Right cardiac atrium (tissue), 5 donors: ENCODE measurements around the gene MYO9B. TPM values are rescaled to one million over a fixed set of nuclear protein-coding genes. Genes with fewer than 3 reads are reported as not detected.

Experiments used
- ATAC-seq, 2 donors: fragments of 200-7000 bp; cut with Tn5 transposase; one replicate each; pipeline versions ENCODE4 v1.8.0 to v1.9.1; 2020; ENCODE audit warnings: moderate library complexity in 2 of 2, mild to moderate bottlenecking in 1 of 2
- DNase-seq, 3 donors: peaks; one replicate each; pipeline ENCODE4 v3.0.0-alpha.2; 2020
- H3K27ac ChIP-seq: one replicate; pipeline ENCODE4 v1.5.1; 2013; ENCODE audit warnings: mild to moderate bottlenecking, low read length, control low read depth, moderate library complexity
- H3K27me3 ChIP-seq: one replicate; pipeline ENCODE4 v1.6.1; 2013; ENCODE audit not compliant: control insufficient read depth, insufficient read depth
- H3K4me1 ChIP-seq: one replicate; pipeline ENCODE4 v1.6.1; 2013; ENCODE audit warnings: low read length; ENCODE audit not compliant: control insufficient read depth, insufficient read depth
- H3K4me3 ChIP-seq: one replicate; pipeline ENCODE4 v1.5.1; 2013; ENCODE audit warnings: low read length, control low read depth
- H3K9me3 ChIP-seq: one replicate; pipeline ENCODE4 v1.6.1; 2013; ENCODE audit warnings: low read length; ENCODE audit not compliant: control insufficient read depth
- WGBS: extraction: QIAGEN DNeasy Blood & Tissue Kit; methylation state at CpG from one replicate; pipeline ENCODE4 v1.1.7; 2013; 5-methylcytosine and 5-hydroxymethylcytosine counted together
- intact Hi-C, 4 donors: fragments of 100-400 bp; cut with DNase I; formaldehyde crosslinking; loops; one replicate each; pipeline versions ENCODE4 v1.11.0 to v1.14.0; 2022 to 2023
- polyA plus RNA-seq: library from polyadenylated mRNA; stranded (reverse); fragments of 200-250 nt; gene quantifications from one replicate; pipeline ENCODE4 v1.2.3, GENCODE V29; 2013
- total RNA-seq, 4 donors: library from RNA; stranded (reverse); fragmentation: NEBNext Ultra II Directional; extraction: Animal tissue kit (Norgen Biotek cat#: 25700); gene quantifications; one replicate each; pipeline ENCODE4 v1.2.1, GENCODE V29; 2021
- donor health status: healthy with polysubstance abuse.
- donor health status: DM: no; HTN: yes; CAD: no.
- donor health status: DM: no; HTN: no; CAD: no.
- donor health status: DM: no; HTN: yes; CAD: no; lungs with severe emphysema.
- donor health status: DM: yes; HTN: yes; CAD: no.

Gene MYO9B
- total and polyA plus RNA-seq, 5 donors, result 30.0 to 42.1 (median 35.8) TPM

- Histone ChIP-seq H3K4me3 (no peak overlapping the region), H3K27me3 (no peaks in the 10 kb centered on the region), H3K4me1 (no peaks in the 10 kb centered on the region), H3K27ac (no peak overlapping the region), H3K9me3 (peaks cover 2% of the 10 kb centered on the region)
- DNase-seq (no peak), ATAC-seq (no peak)
- 98% methylated on average over 3 of the region's 3 CpGs for WGBS
- intact Hi-C loops, result no loop called here
These were observed 14.4 kb upstream of the MYO9B start for GRCh38 chr19:17061205-17061604.

- Histone ChIP-seq H3K4me3 (no peak overlapping the region), H3K4me1 (no peaks in the 10 kb centered on the region), H3K27me3 (no peaks in the 10 kb centered on the region), H3K27ac (no peak overlapping the region), H3K9me3 (peaks cover 2% of the 10 kb centered on the region)
- intact Hi-C loops, result no loop called here
- ATAC-seq, result no peak
- 98% methylated on average over 7 of the region's 7 CpGs for WGBS
- no peak for DNase-seq
These were observed 13.9 kb upstream of the MYO9B start for GRCh38 chr19:17061691-17062090.

GRCh38 chr19:17063428-17063827 is 12.1 kb upstream of the MYO9B start:
- no peak overlapping the region for H3K27ac ChIP-seq
- WGBS, result 90% methylated on average over 2 of the region's 2 CpGs
- H3K9me3 ChIP-seq, result no peaks in the 10 kb centered on the region
- DNase-seq, result no peak
- no peaks in the 10 kb centered on the region for H3K27me3 ChIP-seq
- intact Hi-C loops, result no loop called here
- H3K4me3 ChIP-seq, result no peak overlapping the region
- ATAC-seq, result no peak
- H3K4me1 ChIP-seq, result no peaks in the 10 kb centered on the region

GRCh38 chr19:17069193-17069592 is 6.4 kb upstream of the MYO9B start:
- no peaks in the 10 kb centered on the region for H3K9me3 ChIP-seq
- no peak overlapping the region for H3K4me3 ChIP-seq
- no peak overlapping the region for H3K27ac ChIP-seq
- H3K4me1 ChIP-seq, result peaks cover 2% of the 10 kb centered on the region
- WGBS, result 84% methylated on average over 9 of the region's 9 CpGs
- ATAC-seq (no peak), DNase-seq (peak in 1 of 3 donors; percentile 46)
- intact Hi-C loops, result loop anchor here in 3 of 4 donors (5.0 kb wide), 1 partner anchor 213 kb away; the partner anchor contains the start of gene ANKLE1 (in 3 of the 3)
- no peaks in the 10 kb centered on the region for H3K27me3 ChIP-seq

- intact Hi-C loops, result loop anchor here in 2 of 4 donors (10.0 kb wide), 2 partner anchors 64 to 74 kb away; no protein-coding TSS in a partner anchor
- Histone ChIP-seq H3K4me1 (peaks cover 2% of the 10 kb centered on the region), H3K27me3 (no peaks in the 10 kb centered on the region), H3K4me3 (no peak overlapping the region), H3K9me3 (no peaks in the 10 kb centered on the region), H3K27ac (no peak overlapping the region)
- 87% methylated on average over 12 of the region's 12 CpGs for WGBS
- DNase-seq, result peak in 1 of 3 donors; percentile 7
- ATAC-seq, result no peak
These were observed 5.2 kb upstream of the MYO9B start for GRCh38 chr19:17070421-17070820.

- Histone ChIP-seq H3K4me1 (peaks cover 2% of the 10 kb centered on the region), H3K27ac (no peak overlapping the region), H3K27me3 (no peaks in the 10 kb centered on the region), H3K4me3 (no peak overlapping the region), H3K9me3 (no peaks in the 10 kb centered on the region)
- ATAC-seq, result no peak
- intact Hi-C loops, result loop anchor here in 2 of 4 donors (10.0 kb wide), 2 partner anchors 64 to 74 kb away; no protein-coding TSS in a partner anchor
- WGBS, result 91% methylated on average over 7 of the region's 7 CpGs
- no peak for DNase-seq
These were observed 4.7 kb upstream of the MYO9B start for GRCh38 chr19:17070912-17071311.

- intact Hi-C loops, result loop anchor here in 2 of 4 donors (10.0 kb wide), 2 partner anchors 61 to 71 kb away; no protein-coding TSS in a partner anchor
- no peak overlapping the region for H3K27ac ChIP-seq
- ATAC-seq (no peak), DNase-seq (peak in 2 of 3 donors; percentile 49 to 56)
- H3K27me3 ChIP-seq, result no peaks in the 10 kb centered on the region
- H3K9me3 ChIP-seq, result no peaks in the 10 kb centered on the region
- H3K4me1 ChIP-seq, result peaks cover 9% of the 10 kb centered on the region
- H3K4me3 ChIP-seq, result peak overlapping the region; percentile 59
- WGBS, result 54% methylated on average over 18 of the region's 18 CpGs
These were observed 1.5 kb upstream of the MYO9B start for GRCh38 chr19:17073869-17074633.

GRCh38 chr19:17074634-17075034 is 943 bp upstream of the MYO9B start:
- 16% methylated on average over 11 of the region's 11 CpGs for WGBS
- Histone ChIP-seq H3K27me3 (no peaks in the 10 kb centered on the region), H3K9me3 (no peaks in the 10 kb centered on the region), H3K27ac (peak overlapping the region; percentile 81), H3K4me1 (peaks cover 13% of the 10 kb centered on the region), H3K4me3 (peak overlapping the region; percentile 59)
- intact Hi-C loops, result loop anchor here (5.0 to 10.0 kb wide), 4 partner anchors 58 to 70 kb away; no protein-coding TSS in a partner anchor
- no peak for DNase-seq
- no peak for ATAC-seq

- Histone ChIP-seq H3K4me3 (peak overlapping the region; percentile 77), H3K4me1 (peaks cover 15% of the 10 kb centered on the region), H3K27ac (peak overlapping the region; percentile 82), H3K27me3 (no peaks in the 10 kb centered on the region), H3K9me3 (no peaks in the 10 kb centered on the region)
- DNase-seq, result peak; percentile 49 to 80 (median 76)
- intact Hi-C loops, result loop anchor here (5.0 to 10.0 kb wide), 4 partner anchors 56 to 69 kb away; no protein-coding TSS in a partner anchor
- under 1% methylated on average over 43 of the region's 43 CpGs for whole genome bisulfite sequencing
- no peak for ATAC-seq
These were observed 426 bp downstream of the MYO9B start for GRCh38 chr19:17075864-17076542.

GRCh38 chr19:17076543-17076991 is 990 bp downstream of the MYO9B start:
- intact Hi-C loops, result loop anchor here (5.0 to 10.0 kb wide), 4 partner anchors 56 to 68 kb away; no protein-coding TSS in a partner anchor
- Histone ChIP-seq H3K27me3 (no peaks in the 10 kb centered on the region), H3K4me3 (peak overlapping the region; percentile 77), H3K27ac (peak overlapping the region; percentile 82), H3K4me1 (peaks cover 15% of the 10 kb centered on the region), H3K9me3 (no peaks in the 10 kb centered on the region)
- 4% methylated on average over 12 of the region's 12 CpGs for WGBS
- DNase-seq (peak in 1 of 3 donors; percentile 60), ATAC-seq (no peak)
